ENCODE results near the gene DELE1. TPM values are rescaled to one million over a fixed set of nuclear protein-coding genes. Genes with fewer than 3 reads are reported as not detected.

The DELE1 gene, protein sequence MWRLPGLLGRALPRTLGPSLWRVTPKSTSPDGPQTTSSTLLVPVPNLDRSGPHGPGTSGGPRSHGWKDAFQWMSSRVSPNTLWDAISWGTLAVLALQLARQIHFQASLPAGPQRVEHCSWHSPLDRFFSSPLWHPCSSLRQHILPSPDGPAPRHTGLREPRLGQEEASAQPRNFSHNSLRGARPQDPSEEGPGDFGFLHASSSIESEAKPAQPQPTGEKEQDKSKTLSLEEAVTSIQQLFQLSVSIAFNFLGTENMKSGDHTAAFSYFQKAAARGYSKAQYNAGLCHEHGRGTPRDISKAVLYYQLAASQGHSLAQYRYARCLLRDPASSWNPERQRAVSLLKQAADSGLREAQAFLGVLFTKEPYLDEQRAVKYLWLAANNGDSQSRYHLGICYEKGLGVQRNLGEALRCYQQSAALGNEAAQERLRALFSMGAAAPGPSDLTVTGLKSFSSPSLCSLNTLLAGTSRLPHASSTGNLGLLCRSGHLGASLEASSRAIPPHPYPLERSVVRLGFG
- 99.4 TPM for polyA plus RNA-seq (2013, experiment 1 of 4)
- polyA plus RNA-seq (2013, experiment 2 of 4), result 94.0 TPM
- polyA plus RNA-seq (2013, experiment 3 of 4), result 81.3 TPM
- polyA plus RNA-seq (2013, experiment 4 of 4), result 79.2 TPM

DNA sequence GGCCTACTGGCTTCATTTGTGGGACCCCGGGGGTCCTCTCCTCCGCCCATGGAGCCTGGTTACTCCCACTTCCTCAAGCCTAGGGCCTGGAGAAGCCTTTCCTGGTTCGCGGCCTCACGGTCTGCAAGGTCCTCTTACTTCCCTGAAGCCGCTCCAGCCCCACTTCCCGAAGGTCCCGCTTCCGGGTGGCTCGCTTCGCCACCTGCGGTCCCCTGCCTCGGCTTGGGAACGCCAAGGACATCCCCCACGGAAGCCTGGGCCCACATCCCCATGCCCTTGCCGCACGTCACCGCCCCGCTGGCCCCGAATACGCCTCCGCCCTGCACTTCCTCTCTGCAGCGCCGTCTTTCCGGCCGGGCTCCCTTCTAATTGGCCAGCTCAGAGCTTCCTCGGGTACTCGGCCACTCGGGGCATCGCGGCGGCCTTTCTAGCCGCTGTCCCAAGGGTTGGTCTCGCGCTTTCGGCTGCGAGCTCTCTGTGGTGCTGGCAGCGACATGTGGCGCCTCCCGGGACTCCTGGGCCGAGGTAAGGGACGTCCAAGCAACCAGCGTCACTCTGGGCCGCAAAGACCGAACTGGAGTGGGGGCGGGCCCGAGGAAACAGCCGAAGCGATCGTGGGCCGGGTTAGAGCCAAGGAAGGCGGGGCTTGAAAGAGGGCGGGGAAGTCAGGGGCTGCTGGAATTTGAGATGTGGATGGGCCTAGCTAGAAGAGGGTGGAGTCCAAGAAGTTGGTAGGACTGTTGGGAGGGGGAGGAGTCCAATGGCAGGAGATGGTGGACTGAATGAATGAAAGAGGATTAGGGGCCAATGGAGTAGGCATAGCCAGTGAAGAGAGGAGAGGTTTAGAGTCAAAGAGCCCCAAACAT, at the start of gene DELE1:
TSS of gene DELE1 (plus strand) at position 424 of the 866 bp plus-strand sequence. CDS start at position 495, 71 bp downstream.
- peak within 1 kb of the TSS; percentile 81 for H3K27ac ChIP-seq (ENCODE audit: insufficient read depth, low read depth, low read length, poor library complexity, severe bottlenecking)
- H3K4me1 ChIP-seq (ENCODE audit: control insufficient read depth, insufficient read depth, low read length), result no peaks in the 10 kb centered on the region
- peak within 1 kb of the TSS; percentile 53 for H3K4me3 ChIP-seq (ENCODE audit: insufficient read depth, low read depth, low read length)
- H3K27me3 ChIP-seq (ENCODE audit: control insufficient read depth, insufficient read depth, low read length, poor library complexity, severe bottlenecking), result no peaks in the 10 kb centered on the region
- 0 to 1% methylated on average over 53 of the region's 53 CpGs for WGBS, 2 experiments
- H3K36me3 ChIP-seq (ENCODE audit: control insufficient read depth, insufficient read depth, low read length), result peaks cover 23% of the 10 kb centered on the region
- no peaks in the 10 kb centered on the region for H3K9me3 ChIP-seq (ENCODE audit: control insufficient read depth, low read length)

DNA sequence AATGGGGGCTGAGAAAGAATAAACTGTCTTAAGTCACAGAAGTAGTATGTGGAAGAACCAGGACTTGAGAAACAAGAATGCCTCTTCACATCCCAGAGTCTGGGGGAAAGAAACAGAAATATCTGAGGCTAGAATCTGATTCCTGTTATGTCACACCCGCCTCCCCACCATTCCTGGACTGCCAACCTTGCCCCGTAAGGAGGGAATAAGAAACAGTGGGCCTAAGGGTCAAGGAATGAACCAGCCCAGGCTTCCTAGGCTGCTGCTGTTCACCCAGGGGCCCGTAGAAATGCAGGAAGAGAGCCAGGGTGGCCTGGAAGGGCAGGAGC, 49.8 kb upstream of the DELE1 start:
- Histone ChIP-seq H3K9me3 (ENCODE audit: control insufficient read depth, low read length) (no peaks in the 10 kb centered on the region), H3K36me3 (ENCODE audit: control insufficient read depth, insufficient read depth, low read length) (no peaks in the 10 kb centered on the region), H3K4me3 (ENCODE audit: insufficient read depth, low read depth, low read length) (no peak overlapping the region), H3K27ac (ENCODE audit: insufficient read depth, low read depth, low read length, poor library complexity, severe bottlenecking) (no peak overlapping the region), H3K4me1 (ENCODE audit: control insufficient read depth, insufficient read depth, low read length) (peaks cover 47% of the 10 kb centered on the region), H3K27me3 (ENCODE audit: control insufficient read depth, insufficient read depth, low read length, poor library complexity, severe bottlenecking) (peaks cover 37% of the 10 kb centered on the region)
- WGBS, 2 experiments, result 78 to 84% methylated on average over 3 of the region's 3 CpGs

DNA sequence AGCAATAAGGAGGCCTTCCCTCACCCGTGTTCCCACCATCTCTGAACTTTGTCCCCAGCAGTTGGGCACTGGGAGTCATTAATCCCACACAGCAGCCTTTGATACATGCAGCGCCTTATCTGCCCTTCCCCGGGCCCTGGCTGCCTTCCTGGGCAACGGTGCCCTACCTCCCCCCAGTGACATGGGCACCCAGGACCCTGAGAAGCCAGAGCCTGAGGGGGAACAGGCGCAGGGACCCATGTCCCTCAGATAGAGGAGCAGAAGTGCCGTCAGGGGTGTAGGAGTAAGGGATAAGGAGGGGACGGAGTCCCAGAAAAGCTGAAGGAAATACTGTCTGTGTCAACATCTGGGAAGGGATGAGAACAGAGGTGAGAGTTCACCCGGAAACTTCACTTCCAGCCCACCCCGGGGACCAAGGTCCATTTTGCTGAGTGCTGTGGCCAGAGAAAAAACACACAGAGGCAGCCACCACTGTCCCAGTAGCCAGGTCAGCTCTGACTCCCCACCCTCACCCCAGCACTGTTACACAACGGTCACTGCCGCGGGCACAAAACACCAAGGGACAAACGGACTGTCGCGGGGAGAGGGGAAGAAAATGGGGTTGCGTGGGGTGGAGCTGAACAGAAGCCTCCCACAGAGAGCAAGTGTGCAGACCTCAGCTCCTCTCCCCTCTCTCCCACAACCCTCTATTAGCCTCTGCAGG, 49.3 kb upstream of the DELE1 start:
- WGBS, 2 experiments, result 58% methylated on average over 16 of the region's 16 CpGs
- no peak overlapping the region for H3K27ac ChIP-seq (ENCODE audit: insufficient read depth, low read depth, low read length, poor library complexity, severe bottlenecking)
- peaks cover 39% of the 10 kb centered on the region for H3K27me3 ChIP-seq (ENCODE audit: control insufficient read depth, insufficient read depth, low read length, poor library complexity, severe bottlenecking)
- H3K4me3 ChIP-seq (ENCODE audit: insufficient read depth, low read depth, low read length), result no peak overlapping the region
- H3K4me1 ChIP-seq (ENCODE audit: control insufficient read depth, insufficient read depth, low read length), result peaks cover 51% of the 10 kb centered on the region
- H3K36me3 ChIP-seq (ENCODE audit: control insufficient read depth, insufficient read depth, low read length), result no peaks in the 10 kb centered on the region
- no peaks in the 10 kb centered on the region for H3K9me3 ChIP-seq (ENCODE audit: control insufficient read depth, low read length)

DNA sequence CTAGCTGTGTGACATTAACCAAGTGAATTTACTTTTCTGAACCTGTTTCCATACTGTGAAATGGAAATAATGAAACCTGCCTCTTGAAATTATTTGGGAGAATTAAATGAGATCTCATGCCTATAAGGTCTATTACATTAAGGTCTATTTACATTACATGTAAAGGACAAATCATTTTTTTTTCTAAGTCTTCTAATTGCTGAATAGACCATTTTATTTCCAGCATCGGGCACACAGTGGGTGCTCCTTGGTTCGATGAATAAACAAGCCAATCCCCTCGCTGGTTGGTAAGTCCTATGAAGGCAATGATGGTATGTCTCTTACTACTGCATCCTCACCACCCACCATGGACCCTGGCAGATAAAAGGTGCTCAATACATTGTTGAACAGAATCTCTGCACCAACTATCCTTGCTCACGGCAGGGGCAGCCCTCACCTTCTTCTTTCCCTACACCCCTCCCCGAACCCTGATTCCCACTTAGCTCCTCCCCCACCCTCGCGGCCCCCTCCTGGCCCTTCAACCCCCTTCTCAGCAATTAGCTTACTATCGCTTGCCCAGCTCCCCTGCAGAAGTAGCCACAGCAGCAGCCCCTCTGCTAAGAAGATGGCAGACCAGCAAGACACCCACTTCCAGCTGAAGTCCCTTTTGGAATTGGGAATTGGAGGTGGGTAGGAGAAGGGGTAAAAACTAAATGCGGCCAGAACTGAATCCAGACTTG, 48.5 kb upstream of the DELE1 start:
- no peak overlapping the region for H3K27ac ChIP-seq (ENCODE audit: insufficient read depth, low read depth, low read length, poor library complexity, severe bottlenecking)
- peak overlapping the region; percentile 55 for H3K4me3 ChIP-seq (ENCODE audit: insufficient read depth, low read depth, low read length)
- WGBS, 2 experiments, result 16 to 17% methylated on average over 9 of the region's 9 CpGs
- H3K4me1 ChIP-seq (ENCODE audit: control insufficient read depth, insufficient read depth, low read length), result peaks cover 54% of the 10 kb centered on the region
- H3K27me3 ChIP-seq (ENCODE audit: control insufficient read depth, insufficient read depth, low read length, poor library complexity, severe bottlenecking), result peaks cover 47% of the 10 kb centered on the region
- H3K9me3 ChIP-seq (ENCODE audit: control insufficient read depth, low read length), result no peaks in the 10 kb centered on the region
- H3K36me3 ChIP-seq (ENCODE audit: control insufficient read depth, insufficient read depth, low read length), result no peaks in the 10 kb centered on the region

DNA sequence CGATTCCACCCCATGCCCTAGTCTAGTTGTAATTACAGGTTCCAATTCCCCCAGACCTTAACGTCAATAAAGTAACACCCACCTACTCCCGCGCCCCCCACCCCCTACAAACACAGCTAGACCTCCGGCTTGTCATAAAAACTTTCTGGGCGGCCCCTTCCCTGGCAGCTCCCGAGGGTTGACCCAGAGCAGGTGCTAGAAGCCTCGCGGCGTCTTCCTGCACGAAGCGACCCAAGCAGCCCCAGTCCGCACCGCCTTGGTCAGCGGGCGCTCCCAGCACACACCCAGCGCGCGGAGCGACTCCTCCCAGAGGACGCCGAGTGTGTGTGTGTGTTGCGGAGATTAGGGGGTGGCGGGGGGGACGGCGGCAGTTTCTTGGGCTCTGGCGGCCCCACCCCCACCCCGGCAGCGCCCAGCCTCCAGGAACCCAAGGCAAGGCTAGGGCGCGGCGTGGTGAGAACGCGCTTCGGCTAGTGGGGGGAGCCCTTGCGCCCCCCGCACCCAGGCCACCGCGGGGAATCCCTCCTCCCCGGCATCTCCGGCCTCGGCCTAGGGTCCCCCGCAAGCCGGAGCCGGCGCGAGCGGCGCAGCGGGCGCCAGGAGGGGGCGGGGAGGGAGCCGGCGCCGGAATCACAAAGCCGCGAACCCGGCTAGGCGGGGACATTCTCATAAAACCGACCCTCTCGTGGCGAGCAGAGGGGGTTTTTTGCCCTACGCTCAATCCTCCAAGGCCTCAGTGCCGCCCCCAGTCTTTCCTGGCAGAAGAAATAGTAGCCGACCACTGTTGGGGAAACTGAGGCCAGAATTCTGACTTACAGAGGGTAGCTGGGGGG, 47.7 kb upstream of the DELE1 start:
- Histone ChIP-seq H3K9me3 (ENCODE audit: control insufficient read depth, low read length) (no peaks in the 10 kb centered on the region), H3K27me3 (ENCODE audit: control insufficient read depth, insufficient read depth, low read length, poor library complexity, severe bottlenecking) (peaks cover 53% of the 10 kb centered on the region), H3K36me3 (ENCODE audit: control insufficient read depth, insufficient read depth, low read length) (no peaks in the 10 kb centered on the region), H3K27ac (ENCODE audit: insufficient read depth, low read depth, low read length, poor library complexity, severe bottlenecking) (no peak overlapping the region), H3K4me1 (ENCODE audit: control insufficient read depth, insufficient read depth, low read length) (peaks cover 58% of the 10 kb centered on the region), H3K4me3 (ENCODE audit: insufficient read depth, low read depth, low read length) (peak overlapping the region; percentile 55)
- 0% methylated on average over 65 of the region's 65 CpGs for WGBS, 2 experiments

DNA sequence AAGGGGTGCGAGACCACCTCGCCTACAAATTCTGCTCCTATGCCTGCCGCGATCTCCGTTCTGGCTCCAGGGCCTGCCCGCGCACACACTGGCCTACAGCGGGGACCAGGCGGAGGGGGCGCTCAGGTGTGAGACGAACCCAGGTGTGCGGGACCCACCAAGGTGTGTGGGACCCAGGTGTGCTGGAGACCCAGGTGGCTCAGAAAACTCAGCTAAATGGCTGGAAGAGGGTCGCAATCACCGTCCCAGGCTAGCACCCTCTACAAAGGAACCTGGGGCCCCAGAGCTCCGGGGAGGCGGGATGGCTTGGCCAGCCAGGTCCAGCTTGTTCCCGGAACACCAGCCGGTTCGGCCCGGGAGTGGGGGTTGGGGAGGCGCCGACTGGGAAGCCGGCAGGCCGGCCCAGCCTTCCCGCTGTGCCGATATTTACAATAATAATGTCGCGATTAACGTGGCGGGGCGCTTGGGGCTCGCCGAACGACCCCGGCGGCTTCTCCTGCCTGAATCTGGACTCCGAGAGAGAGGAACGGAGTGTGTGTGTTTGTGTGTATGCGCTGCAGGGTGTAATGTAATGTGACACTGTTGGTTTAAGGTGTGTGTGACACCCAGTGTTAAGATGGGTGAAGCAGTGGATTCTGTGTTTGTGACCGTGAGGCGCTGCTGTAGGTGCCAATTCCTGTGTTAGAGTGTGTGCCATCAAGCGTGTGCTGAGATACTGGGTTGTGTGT, 46.9 kb upstream of the DELE1 start:
- Histone ChIP-seq H3K27me3 (ENCODE audit: control insufficient read depth, insufficient read depth, low read length, poor library complexity, severe bottlenecking) (peaks cover 53% of the 10 kb centered on the region), H3K4me3 (ENCODE audit: insufficient read depth, low read depth, low read length) (peak overlapping the region; percentile 55), H3K27ac (ENCODE audit: insufficient read depth, low read depth, low read length, poor library complexity, severe bottlenecking) (no peak overlapping the region), H3K36me3 (ENCODE audit: control insufficient read depth, insufficient read depth, low read length) (no peaks in the 10 kb centered on the region), H3K4me1 (ENCODE audit: control insufficient read depth, insufficient read depth, low read length) (peaks cover 62% of the 10 kb centered on the region), H3K9me3 (ENCODE audit: control insufficient read depth, low read length) (no peaks in the 10 kb centered on the region)
- 0 to 1% methylated on average over 42 of the region's 42 CpGs for WGBS, 2 experiments

DNA sequence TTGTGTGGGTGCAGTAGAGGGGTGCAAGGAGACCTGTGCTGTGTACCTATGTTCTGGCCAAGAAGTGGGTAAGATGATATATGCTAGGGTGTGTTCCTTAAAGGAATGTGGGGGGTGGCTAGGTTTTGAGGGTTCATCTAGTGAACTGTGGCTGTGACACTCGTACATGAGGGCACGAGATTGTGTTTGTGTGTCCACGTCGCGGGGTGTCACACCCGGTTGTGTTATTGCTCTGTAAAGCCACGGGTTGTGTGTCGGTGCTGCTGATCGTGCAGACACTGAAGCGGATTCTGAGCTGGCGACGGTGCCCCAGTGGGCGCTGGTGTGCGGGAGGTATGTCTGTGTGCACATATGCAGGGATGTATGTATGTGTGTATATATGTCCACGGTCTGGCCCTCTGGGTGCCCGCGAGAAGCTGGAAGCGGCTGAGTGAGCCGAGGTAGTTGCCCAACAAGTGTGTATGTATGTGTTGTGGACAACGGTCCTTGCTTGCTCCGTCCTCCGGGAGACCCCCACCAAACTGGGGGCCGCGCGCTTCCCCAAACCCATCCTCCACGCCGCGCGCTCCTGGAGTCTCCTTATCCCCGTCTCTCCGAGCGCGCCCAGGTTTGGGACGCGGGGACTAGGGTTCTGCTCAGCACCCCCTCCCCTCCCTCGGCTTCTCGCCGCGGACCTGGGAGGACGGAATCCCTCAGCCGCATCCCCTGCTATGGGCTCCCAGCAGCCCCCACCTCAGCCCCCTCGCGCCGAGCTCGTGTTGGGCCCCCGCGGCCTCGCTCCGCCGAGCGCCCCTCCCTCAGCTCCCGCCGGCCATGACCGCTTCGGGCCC, 46.1 kb upstream of the DELE1 start:
- WGBS, 2 experiments, result 0 to 1% methylated on average over 55 of the region's 55 CpGs
- H3K4me3 ChIP-seq (ENCODE audit: insufficient read depth, low read depth, low read length), result peak overlapping the region; percentile 55
- peaks cover 65% of the 10 kb centered on the region for H3K4me1 ChIP-seq (ENCODE audit: control insufficient read depth, insufficient read depth, low read length)
- no peaks in the 10 kb centered on the region for H3K9me3 ChIP-seq (ENCODE audit: control insufficient read depth, low read length)
- H3K27ac ChIP-seq (ENCODE audit: insufficient read depth, low read depth, low read length, poor library complexity, severe bottlenecking), result no peak overlapping the region
- H3K27me3 ChIP-seq (ENCODE audit: control insufficient read depth, insufficient read depth, low read length, poor library complexity, severe bottlenecking), result peaks cover 58% of the 10 kb centered on the region
- H3K36me3 ChIP-seq (ENCODE audit: control insufficient read depth, insufficient read depth, low read length), result no peaks in the 10 kb centered on the region

DNA sequence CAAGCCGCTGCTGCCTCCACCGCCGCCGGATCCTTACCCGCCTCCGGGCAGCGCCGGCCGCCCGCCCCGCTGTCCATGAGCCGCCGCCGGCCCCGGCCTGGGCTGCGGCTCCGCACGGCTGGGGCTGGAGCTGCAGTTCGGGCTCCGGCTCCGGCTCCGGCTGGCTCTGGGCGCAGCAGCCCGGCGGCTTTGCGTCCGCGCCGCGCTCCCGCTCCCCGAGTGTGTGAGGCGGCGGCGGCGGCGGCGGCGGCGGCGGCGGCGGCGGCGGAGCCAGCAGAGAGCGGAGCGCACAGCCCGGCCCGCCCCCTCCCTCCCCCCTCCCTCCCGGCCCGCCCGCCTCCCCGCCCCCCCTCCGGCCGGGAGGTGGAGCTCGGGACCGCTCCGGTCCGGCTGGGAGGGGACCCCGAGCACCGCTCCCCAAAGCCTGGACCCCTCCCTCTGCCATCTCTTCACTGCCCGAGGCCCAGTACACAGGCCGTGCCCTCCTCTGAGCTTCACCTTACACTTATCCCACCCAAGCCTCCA, 45.4 kb upstream of the DELE1 start, which contains the start of gene PCDH1:
TSS of gene PCDH1 (minus strand) at position 225 of the 525 bp plus-strand sequence. CDS start at position 77, 148 bp downstream.
- Histone ChIP-seq H3K27ac (ENCODE audit: insufficient read depth, low read depth, low read length, poor library complexity, severe bottlenecking) (peak within 1 kb of the TSS; percentile 28), H3K4me3 (ENCODE audit: insufficient read depth, low read depth, low read length) (peak within 1 kb of the TSS; percentile 55), H3K4me1 (ENCODE audit: control insufficient read depth, insufficient read depth, low read length) (peaks cover 69% of the 10 kb centered on the region), H3K27me3 (ENCODE audit: control insufficient read depth, insufficient read depth, low read length, poor library complexity, severe bottlenecking) (peaks cover 58% of the 10 kb centered on the region), H3K9me3 (ENCODE audit: control insufficient read depth, low read length) (no peaks in the 10 kb centered on the region), H3K36me3 (ENCODE audit: control insufficient read depth, insufficient read depth, low read length) (no peaks in the 10 kb centered on the region)
- WGBS, 2 experiments, result 0 to 1% methylated on average over 48 to 49 of the region's 63 CpGs
